GM19324 (cell line): ENCODE measurements around the gene C9.
"Not testable (repeated sequence)": the region's sequence is repeated elsewhere in the genome, so short reads cannot be mapped to it uniquely, and the experiment has no call there.

Source experiments
- ATAC-seq: cut with Tn5 transposase; IDR thresholded peaks from one replicate; pipeline ENCODE4 v1.9.1; 2021; ENCODE audit warnings: mild to moderate bottlenecking, moderate library complexity; ENCODE audit not compliant: unreplicated experiment, low FRiP score

Gene C9

GRCh38 chr5:39267186-39267585, 97.1 kb downstream of the C9 start:
- no peak for ATAC-seq

GRCh38 chr5:39266442-39266841, 97.9 kb downstream of the C9 start:
- no peak for ATAC-seq

- ATAC-seq: peak; percentile 89
Measured at GRCh38 chr5:39264528-39264927, 99.8 kb downstream of the C9 start.

- ATAC-seq: no peak
Measured at GRCh38 chr5:39262981-39263380, 101.3 kb downstream of the C9 start.

- ATAC-seq: no peak
Measured at GRCh38 chr5:39260095-39260494, 104.2 kb downstream of the C9 start.

- ATAC-seq: no peak
Measured at GRCh38 chr5:39257554-39257953, 106.7 kb downstream of the C9 start.

GRCh38 chr5:39256477-39257235, 107.6 kb downstream of the C9 start:
- ATAC-seq: no peak

GRCh38 chr5:39255406-39255805, 108.9 kb downstream of the C9 start:
- ATAC-seq: no peak

- no peak for ATAC-seq
Measured at GRCh38 chr5:39254671-39255070, 109.6 kb downstream of the C9 start.

- ATAC-seq: no peak
Measured at GRCh38 chr5:39253196-39253595, 111.1 kb downstream of the C9 start.

- ATAC-seq: no peak
Measured at GRCh38 chr5:39249564-39250274, 114.6 kb downstream of the C9 start.

- ATAC-seq: no peak
Measured at GRCh38 chr5:39249069-39249468, 115.2 kb downstream of the C9 start.

GRCh38 chr5:39240750-39241149, 123.5 kb downstream of the C9 start:
- ATAC-seq: no peak

- no peak for ATAC-seq
Measured at GRCh38 chr5:39238366-39239105, 125.8 kb downstream of the C9 start.

- ATAC-seq: no peak
Measured at GRCh38 chr5:39236718-39237117, 127.6 kb downstream of the C9 start.

GRCh38 chr5:39235648-39236047, 128.6 kb downstream of the C9 start:
- no peak for ATAC-seq

- not testable (repeated sequence) for ATAC-seq
Measured at GRCh38 chr5:39234494-39234893, 129.8 kb downstream of the C9 start.
